HG02610 (cell line): ENCODE data around the gene NFRKB.

Source experiments
- ATAC-seq: cut with Tn5 transposase; IDR thresholded peaks from one replicate; pipeline ENCODE4 v1.9.1; 2021; ENCODE audit warnings: mild to moderate bottlenecking, moderate library complexity; ENCODE audit not compliant: unreplicated experiment

Gene NFRKB

DNA sequence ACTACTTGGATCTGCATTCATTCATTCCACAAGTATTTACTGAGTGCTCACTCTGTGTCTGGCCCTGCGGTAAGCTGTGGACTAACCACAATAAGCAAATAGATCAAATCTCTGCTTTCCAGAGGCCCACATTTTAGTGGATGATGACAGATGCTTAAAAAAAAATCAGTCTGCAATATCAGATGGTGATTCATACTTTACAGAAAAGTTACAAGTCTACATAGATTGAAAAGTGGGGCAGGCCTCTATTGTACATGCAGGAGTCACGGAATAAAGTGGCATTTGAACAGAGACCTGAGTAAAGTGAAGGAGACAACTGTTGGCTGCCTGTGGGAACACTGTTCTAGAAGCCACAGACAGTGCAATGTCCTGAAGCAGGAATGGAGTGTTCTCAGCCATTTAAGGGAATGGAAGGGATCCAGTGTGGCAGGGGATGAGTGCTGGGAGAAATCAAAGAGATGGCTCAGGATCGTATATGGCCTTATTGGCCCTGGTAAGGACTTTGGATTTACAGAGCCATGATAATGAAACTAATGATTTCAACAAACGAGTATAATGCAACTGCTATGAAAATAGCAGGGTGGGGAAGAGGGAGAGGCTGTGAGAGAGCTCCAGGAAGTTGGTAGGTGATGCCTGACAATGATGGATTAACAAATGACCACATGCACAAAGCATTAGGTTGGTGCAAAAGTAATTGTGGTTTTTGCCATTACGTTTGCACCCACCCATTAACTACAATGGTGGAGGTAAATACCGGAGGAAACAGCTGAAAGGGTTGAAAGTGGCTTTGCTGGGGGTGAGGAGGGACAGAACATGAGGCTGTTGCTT, 48.7 kb downstream of the NFRKB start:
- ATAC-seq: no peak
